ENCODE results near the gene MSX2.
A peak's percentile ranks its signal among the peaks of the same experiment; 100 is the strongest.

GRCh38 chr5:174735498-174736330 lies 11.3 kb downstream of the MSX2 start:
- 0 out of 2 replicates have a peak, but pooled peaks have one; percentile 27 for TF ChIP-seq CTCF (conservative IDR thresholded peaks at IDR 0.05; ENCODE audit: low read length)
- no peak for TF ChIP-seq EZH2phosphoT487 (IDR thresholded peaks at IDR 0.05; ENCODE audit: borderline replicate concordance, low read depth, low read length)

All from OCI-LY7 (cell line).